A549 (cell line): ENCODE results near the gene VAT1.

Experiments used
- BHLHE40 ChIP-seq: IDR thresholded peaks from 2 replicates; pipeline ENCODE4 v1.6.1; 2012; ENCODE audit warnings: low read depth, low read length, inconsistent platforms
- CBX2 ChIP-seq: fragments of 200-600 bp; sonication (generic); IDR thresholded peaks from 2 replicates; pipeline ENCODE4 v1.6.1; 2016; ENCODE audit warnings: low read depth, mild to moderate bottlenecking, borderline replicate concordance
- EP300 ChIP-seq, 2 experiments: fragments of >200 bp; sonication (Bioruptor Twin); formaldehyde crosslinking; IDR thresholded peaks; 2 replicates in 1 of 2; 3 replicates in 1 of 2; pipeline ENCODE4 v1.6.1; 2016 to 2017
- FOSL2 ChIP-seq, 2 experiments: fragments of 450-650 bp in 1 of 2; fragments of >200 bp in 1 of 2; sonication (Bioruptor Twin) in 1 of 2; formaldehyde crosslinking; IDR thresholded peaks; 2 replicates each; pipeline versions ENCODE4 v1.5.0 to v1.6.1; 2016 to 2020; ENCODE audit warnings: mild to moderate bottlenecking in 1 of 2, moderate library complexity in 1 of 2
- GATA3 ChIP-seq: IDR thresholded peaks from 2 replicates; pipeline ENCODE4 v1.6.1; 2012; ENCODE audit warnings: borderline replicate concordance
- JUNB ChIP-seq: fragments of >200 bp; sonication (Bioruptor Twin); formaldehyde crosslinking; IDR thresholded peaks from 2 replicates; pipeline ENCODE4 v1.6.1; 2016
- MAX ChIP-seq: IDR thresholded peaks from 2 replicates; pipeline ENCODE4 v1.6.1; 2012
- POLR2A ChIP-seq: IDR thresholded peaks from 2 replicates; pipeline ENCODE4 v1.6.1; 2012; ENCODE audit warnings: mild to moderate bottlenecking, low read length
- RNF2 ChIP-seq: fragments of 200-600 bp; sonication (generic); IDR thresholded peaks from 2 replicates; pipeline ENCODE4 v1.6.1; 2016; ENCODE audit warnings: low read depth, mild to moderate bottlenecking, antibody characterized with exemption, moderate library complexity, borderline replicate concordance
- TF ChIP-seq, protein P1 (sequence below): fragments of >200 bp; sonication (Bioruptor Twin); formaldehyde crosslinking; IDR thresholded peaks from 3 replicates; pipeline ENCODE4 v1.5.1; 2016
- TF ChIP-seq, protein P2 (sequence below): fragments of 250-450 bp; sonication (Bioruptor Pico); IDR thresholded peaks from 2 replicates; pipeline ENCODE4 v1.5.0; 2021; ENCODE audit warnings: mild to moderate bottlenecking, moderate library complexity, borderline replicate concordance

- TF ChIP-seq, protein P1, sequence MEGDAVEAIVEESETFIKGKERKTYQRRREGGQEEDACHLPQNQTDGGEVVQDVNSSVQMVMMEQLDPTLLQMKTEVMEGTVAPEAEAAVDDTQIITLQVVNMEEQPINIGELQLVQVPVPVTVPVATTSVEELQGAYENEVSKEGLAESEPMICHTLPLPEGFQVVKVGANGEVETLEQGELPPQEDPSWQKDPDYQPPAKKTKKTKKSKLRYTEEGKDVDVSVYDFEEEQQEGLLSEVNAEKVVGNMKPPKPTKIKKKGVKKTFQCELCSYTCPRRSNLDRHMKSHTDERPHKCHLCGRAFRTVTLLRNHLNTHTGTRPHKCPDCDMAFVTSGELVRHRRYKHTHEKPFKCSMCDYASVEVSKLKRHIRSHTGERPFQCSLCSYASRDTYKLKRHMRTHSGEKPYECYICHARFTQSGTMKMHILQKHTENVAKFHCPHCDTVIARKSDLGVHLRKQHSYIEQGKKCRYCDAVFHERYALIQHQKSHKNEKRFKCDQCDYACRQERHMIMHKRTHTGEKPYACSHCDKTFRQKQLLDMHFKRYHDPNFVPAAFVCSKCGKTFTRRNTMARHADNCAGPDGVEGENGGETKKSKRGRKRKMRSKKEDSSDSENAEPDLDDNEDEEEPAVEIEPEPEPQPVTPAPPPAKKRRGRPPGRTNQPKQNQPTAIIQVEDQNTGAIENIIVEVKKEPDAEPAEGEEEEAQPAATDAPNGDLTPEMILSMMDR = no peak
- TF ChIP-seq GATA3 = no peak
- no peak for TF ChIP-seq FOSL2 (IDR thresholded peaks at IDR 0.05)
- TF ChIP-seq FOSL2 (CRISPR knock-in tag; IDR thresholded peaks at IDR 0.05) = no peak
- TF ChIP-seq JUNB = no peak
- no peak for TF ChIP-seq RNF2
- TF ChIP-seq POLR2A = no peak
- TF ChIP-seq, protein P2, sequence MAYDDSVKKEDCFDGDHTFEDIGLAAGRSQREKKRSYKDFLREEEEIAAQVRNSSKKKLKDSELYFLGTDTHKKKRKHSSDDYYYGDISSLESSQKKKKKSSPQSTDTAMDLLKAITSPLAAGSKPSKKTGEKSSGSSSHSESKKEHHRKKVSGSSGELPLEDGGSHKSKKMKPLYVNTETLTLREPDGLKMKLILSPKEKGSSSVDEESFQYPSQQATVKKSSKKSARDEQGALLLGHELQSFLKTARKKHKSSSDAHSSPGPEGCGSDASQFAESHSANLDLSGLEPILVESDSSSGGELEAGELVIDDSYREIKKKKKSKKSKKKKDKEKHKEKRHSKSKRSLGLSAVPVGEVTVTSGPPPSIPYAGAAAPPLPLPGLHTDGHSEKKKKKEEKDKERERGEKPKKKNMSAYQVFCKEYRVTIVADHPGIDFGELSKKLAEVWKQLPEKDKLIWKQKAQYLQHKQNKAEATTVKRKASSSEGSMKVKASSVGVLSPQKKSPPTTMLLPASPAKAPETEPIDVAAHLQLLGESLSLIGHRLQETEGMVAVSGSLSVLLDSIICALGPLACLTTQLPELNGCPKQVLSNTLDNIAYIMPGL = no peak
- TF ChIP-seq EP300 (IDR thresholded peaks at IDR 0.05) = no peak
- TF ChIP-seq BHLHE40 = no peak
- no peak for TF ChIP-seq MAX
- no peak for TF ChIP-seq CBX2
Observed at GRCh38 chr17:43068570-43069367, 46.6 kb upstream of the VAT1 start.
